SU-DHL-6 (cell line): Measurements from ENCODE around the gene MFSD6.

Experiments used
- CTCF ChIP-seq: fragments of 200-600 bp; sonication (generic); IDR thresholded peaks from one replicate; pipeline ENCODE4 v1.5.1; 2017; ENCODE audit warnings: antibody characterized with exemption, mild to moderate bottlenecking, low read length, moderate library complexity; ENCODE audit not compliant: insufficient read depth, poor library complexity, severe bottlenecking
- EZH2phosphoT487 ChIP-seq: fragments of 200-600 bp; sonication (generic), shearing (Covaris generic); conservative IDR thresholded peaks from 2 replicates; pipeline ENCODE4 v1.6.1; 2018; ENCODE audit warnings: mild to moderate bottlenecking, antibody characterized with exemption, low read length, moderate library complexity, mixed read lengths

GRCh38 chr2:190469771-190470170, 61.6 kb downstream of the MFSD6 start:
- TF ChIP-seq CTCF (no peak), EZH2phosphoT487 (no peak)
